RCC 7860 (cell line): Measurements from ENCODE around the gene PPP1R9B.
A peak's percentile ranks its signal among the peaks of the same experiment; 100 is the strongest.

Source experiments
- DNase-seq: peaks from one replicate; pipeline ENCODE4 v3.0.0-alpha.2; 2015; ENCODE audit warnings: low spot score
- FAIRE-seq: peaks from 2 replicates; lab custom pipeline; 2012; peaks lifted over from hg19 to GRCh38; lab: Jason Lieb, UNC

PPP1R9B gene

GRCh38 chr17:50175035-50175807, 24.7 kb upstream of the PPP1R9B start:
- DNase-seq (no peak), FAIRE-seq (no peak)

GRCh38 chr17:50174444-50174843, 24.0 kb upstream of the PPP1R9B start:
- FAIRE-seq: no peak
- DNase-seq: no peak

GRCh38 chr17:50173335-50173941, 23.0 kb upstream of the PPP1R9B start:
- FAIRE-seq: no peak
- DNase-seq: no peak

DNA sequence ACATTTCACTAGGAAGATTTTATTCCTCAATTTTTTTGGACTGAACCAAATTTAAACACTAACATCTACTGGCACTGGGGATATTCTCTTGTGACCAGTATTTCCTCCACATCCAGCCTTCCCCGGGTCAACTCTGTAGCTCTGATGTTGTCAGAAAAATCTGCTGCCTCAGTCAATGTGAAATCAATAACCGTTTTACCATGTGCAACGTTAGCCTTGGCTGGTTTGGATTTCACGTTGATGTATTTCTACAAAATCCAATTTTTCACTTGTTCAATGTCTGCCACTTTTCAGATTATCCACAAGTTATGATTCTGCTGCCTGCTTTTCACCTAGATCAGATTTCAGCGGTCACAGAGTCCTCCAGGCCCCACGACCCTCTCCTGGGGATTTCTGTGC, 22.5 kb upstream of the PPP1R9B start:
- no peak for FAIRE-seq
- DNase-seq: no peak

DNA sequence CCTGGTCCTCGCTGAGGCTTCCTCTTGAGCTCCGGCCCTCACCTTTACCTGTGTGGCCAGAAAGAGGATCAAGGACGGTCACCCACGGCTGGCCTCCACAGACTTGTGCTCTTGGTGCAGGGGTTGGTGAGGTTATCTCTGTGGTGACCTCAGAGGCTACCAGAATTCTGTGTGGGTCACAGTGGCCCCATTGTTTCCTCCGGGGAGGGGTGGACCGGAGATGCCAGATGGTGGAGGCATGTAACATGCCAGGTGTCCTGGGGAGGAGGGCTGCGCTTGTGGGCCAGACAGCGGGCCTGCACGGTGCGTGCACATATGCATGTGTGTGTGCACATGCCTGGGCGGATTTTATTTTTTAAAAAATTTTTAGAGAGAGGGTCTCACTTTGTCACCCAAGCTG, 21.7 kb upstream of the PPP1R9B start:
- FAIRE-seq (no peak), DNase-seq (no peak)

GRCh38 chr17:50171371-50172071, 21.0 kb upstream of the PPP1R9B start:
- FAIRE-seq (no peak), DNase-seq (no peak)

DNA sequence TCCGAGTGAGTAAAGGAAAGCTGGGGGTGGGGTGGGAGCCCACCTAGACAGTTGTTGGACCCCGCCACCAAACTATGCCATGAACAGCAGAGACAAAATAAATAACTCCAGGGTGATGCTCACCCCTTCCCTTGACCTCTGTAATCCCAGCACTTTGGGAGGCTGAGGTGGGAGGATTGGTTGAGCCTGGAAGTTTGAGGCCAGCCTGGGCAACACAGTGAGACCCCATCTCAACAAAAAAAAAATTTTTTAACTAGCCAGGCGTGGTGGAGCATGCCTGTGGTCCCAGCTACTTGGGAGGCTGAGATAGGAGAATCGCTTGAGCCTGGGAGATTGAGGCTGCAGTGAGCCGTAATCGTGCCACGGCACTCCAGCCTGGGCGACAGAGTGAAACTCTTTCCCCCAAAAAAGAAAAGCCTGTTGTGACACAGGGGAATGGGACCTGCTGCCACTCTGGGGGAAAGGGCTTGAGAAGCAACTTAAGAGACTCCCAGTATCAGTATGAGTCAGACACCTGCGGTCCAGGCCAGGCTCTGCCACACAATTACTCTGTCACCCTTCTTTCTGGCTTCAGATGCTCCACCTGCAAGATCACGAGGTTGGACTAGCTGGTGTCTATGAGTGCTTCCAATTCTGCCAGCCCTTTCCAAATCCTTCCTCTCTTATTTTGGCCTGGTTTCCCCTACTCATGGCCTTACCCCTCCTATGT, 20.3 kb upstream of the PPP1R9B start:
- peak; percentile 58 for DNase-seq

DNA sequence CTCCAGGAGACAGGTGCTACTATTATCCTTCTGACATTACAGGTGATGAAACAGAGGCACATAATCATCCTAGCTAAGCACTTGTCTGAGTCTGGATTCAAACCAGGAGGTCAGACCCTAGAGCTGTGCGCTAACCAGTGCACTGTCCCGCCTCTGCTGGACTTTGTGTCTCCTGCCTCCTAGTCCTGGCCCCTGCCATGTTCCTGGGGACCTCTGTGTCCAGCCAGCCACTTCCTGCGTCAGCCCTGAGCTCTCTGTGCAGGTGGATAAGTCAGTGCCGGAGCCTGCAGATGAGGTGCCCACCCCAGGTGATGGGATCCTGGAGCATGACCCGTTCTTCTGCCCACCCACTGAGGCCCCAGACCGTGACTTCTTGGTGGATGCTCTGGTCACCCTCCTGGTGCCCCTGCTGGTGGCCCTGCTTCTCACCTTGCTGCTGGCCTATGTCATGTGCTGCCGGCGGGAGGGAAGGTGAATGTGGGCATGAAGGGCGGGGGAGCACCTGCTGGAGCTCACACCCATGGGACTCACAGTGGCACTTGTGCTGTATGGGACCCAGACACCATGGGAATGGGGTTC, 19.5 kb upstream of the PPP1R9B start:
- no peak for FAIRE-seq
- DNase-seq: no peak

More for the DNA sequence above, 20.3 kb upstream of the PPP1R9B start:
- FAIRE-seq: peak; percentile 53

DNA sequence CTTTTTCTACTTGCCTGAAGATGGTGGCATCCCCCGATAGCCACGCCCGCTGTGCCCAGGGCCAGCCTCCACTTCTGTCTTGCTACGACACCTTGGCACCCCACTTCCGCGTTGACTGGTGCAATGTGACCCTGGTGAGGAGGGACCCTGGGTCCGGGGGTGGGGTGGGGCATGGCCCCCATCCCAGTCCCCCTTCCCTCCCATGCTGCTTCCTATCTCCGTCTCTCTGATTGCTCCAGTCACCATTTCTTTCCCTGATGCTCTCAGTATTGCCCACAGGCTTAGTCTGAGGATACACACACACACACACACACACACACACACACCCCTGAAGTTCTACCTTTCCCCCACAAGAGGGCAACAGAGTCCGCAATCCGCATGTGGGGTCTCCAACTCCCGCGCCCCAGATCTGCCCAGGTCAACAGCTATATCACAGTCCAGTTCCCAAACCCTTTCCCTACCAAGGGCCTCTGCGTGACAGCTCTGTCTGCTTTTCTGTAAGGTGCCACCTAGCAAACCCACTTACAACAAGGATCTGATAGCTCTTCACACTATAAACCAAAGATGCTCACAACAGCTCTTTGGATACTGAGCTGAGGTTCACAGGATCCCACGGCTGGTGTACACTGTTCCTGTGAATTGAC, 18.8 kb upstream of the PPP1R9B start:
- DNase-seq (peak; percentile 53), FAIRE-seq (no peak)

DNA sequence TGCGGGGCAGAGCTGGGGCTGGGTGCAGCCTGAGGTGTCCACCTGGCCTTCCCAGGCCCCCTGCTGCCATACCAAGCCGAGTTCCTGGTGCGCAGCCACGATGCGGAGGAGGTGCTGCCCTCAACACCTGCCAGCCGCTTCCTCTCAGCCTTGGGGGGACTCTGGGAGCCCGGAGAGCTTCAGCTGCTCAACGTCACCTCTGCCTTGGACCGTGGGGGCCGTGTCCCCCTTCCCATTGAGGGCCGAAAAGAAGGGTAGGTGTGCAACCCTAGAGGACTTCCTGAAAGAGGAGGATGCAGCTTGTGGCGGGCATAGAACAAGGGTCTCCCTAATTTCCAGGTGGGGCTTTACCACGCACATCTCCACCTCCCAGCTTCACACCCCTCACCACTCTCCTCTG, 17.8 kb upstream of the PPP1R9B start:
- DNase-seq (no peak), FAIRE-seq (no peak)

- FAIRE-seq (no peak), DNase-seq (no peak)
Measured at GRCh38 chr17:50167371-50167770, 16.9 kb upstream of the PPP1R9B start.

GRCh38 chr17:50166518-50167181, 16.2 kb upstream of the PPP1R9B start:
- DNase-seq (no peak), FAIRE-seq (no peak)

GRCh38 chr17:50165867-50166517, 15.5 kb upstream of the PPP1R9B start, which contains the start of gene SGCA:
Gene SGCA (plus strand): TSS chr17:50166005. CDS start chr17:50166041, 36 bp downstream.
- FAIRE-seq: no peak
- no peak for DNase-seq

- FAIRE-seq (no peak), DNase-seq (no peak)
Measured at GRCh38 chr17:50165466-50165865, 15.0 kb upstream of the PPP1R9B start.

DNA sequence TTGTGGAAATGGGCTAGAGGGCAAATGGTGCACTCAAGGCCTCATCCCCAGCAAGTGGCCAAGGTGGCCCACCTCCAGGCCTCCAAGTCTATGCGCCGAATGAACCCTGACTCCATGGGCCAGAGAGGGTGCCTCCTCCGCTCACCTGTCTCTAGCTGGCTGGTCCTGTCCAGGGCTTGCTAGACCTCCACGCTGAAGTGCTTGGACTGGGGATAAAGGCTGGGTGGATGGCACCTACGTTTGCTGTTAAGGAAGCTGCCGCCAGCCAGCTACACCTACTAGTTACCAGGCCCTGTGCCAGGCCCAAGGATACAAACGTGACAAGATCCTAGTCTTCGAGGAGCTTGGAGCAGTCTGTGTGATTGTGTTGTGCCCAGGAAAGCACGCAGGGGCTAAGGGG, 14.6 kb upstream of the PPP1R9B start:
- FAIRE-seq (no peak), DNase-seq (no peak)

- FAIRE-seq (no peak), DNase-seq (no peak)
Measured at GRCh38 chr17:50164697-50164988, 14.2 kb upstream of the PPP1R9B start.

GRCh38 chr17:50163843-50164696, 13.6 kb upstream of the PPP1R9B start:
- DNase-seq: no peak
- FAIRE-seq: no peak

- DNase-seq (no peak), FAIRE-seq (no peak)
Measured at GRCh38 chr17:50162466-50163254, 12.2 kb upstream of the PPP1R9B start.
